Posterior cingulate gyrus (tissue), 11 donors: ENCODE measurements around the gene CAMKMT.
A peak's percentile ranks its signal among the peaks of the same experiment; 100 is the strongest.

ENCODE experiments used
- DNase-seq, 10 donors: peaks; one replicate each; pipeline versions ENCODE4 v3.0.0 to v3.0.0-alpha.2; 2020 to 2021; ENCODE audit warnings: mixed read lengths in 3 of 10
- intact Hi-C: fragments of 100-400 bp; cut with DNase I; formaldehyde crosslinking; loops from one replicate; pipeline ENCODE4 v1.15.1; 2023

Gene CAMKMT

GRCh38 chr2:44441200-44441599, 79.5 kb downstream of the CAMKMT start:
- no peak for DNase-seq
- intact Hi-C loops: no loop called here

GRCh38 chr2:44442019-44442418, 80.3 kb downstream of the CAMKMT start:
- intact Hi-C loops: no loop called here
- DNase-seq: no peak

GRCh38 chr2:44443517-44443916, 81.8 kb downstream of the CAMKMT start:
- DNase-seq: no peak
- intact Hi-C loops: no loop called here

GRCh38 chr2:44444881-44445280, 83.1 kb downstream of the CAMKMT start:
- intact Hi-C loops: no loop called here
- no peak for DNase-seq

GRCh38 chr2:44448860-44449527, 87.2 kb downstream of the CAMKMT start:
- no peak for DNase-seq
- intact Hi-C loops: no loop called here

GRCh38 chr2:44450082-44450481, 88.3 kb downstream of the CAMKMT start:
- DNase-seq: no peak
- intact Hi-C loops: no loop called here

GRCh38 chr2:44450806-44451205, 89.1 kb downstream of the CAMKMT start:
- DNase-seq: no peak
- intact Hi-C loops: no loop called here

GRCh38 chr2:44452069-44452583, 90.4 kb downstream of the CAMKMT start:
- intact Hi-C loops: no loop called here
- no peak for DNase-seq

GRCh38 chr2:44453259-44453658, 91.5 kb downstream of the CAMKMT start:
- intact Hi-C loops: no loop called here
- no peak for DNase-seq

- DNase-seq: no peak
- intact Hi-C loops: no loop called here
Measured at GRCh38 chr2:44455877-44456276, 94.1 kb downstream of the CAMKMT start.

- intact Hi-C loops: no loop called here
- DNase-seq: no peak
Measured at GRCh38 chr2:44456946-44457345, 95.2 kb downstream of the CAMKMT start.

GRCh38 chr2:44459739-44460138, 98.0 kb downstream of the CAMKMT start:
- DNase-seq: no peak

GRCh38 chr2:44462934-44463849, 101.4 kb downstream of the CAMKMT start:
- no peak for DNase-seq
- intact Hi-C loops: no loop called here

More at GRCh38 chr2:44459739-44460138, 98.0 kb downstream of the CAMKMT start:
- intact Hi-C loops: no loop called here

GRCh38 chr2:44464437-44464836, 102.7 kb downstream of the CAMKMT start:
- intact Hi-C loops: no loop called here
- DNase-seq: no peak

GRCh38 chr2:44470151-44470550, 108.4 kb downstream of the CAMKMT start:
- intact Hi-C loops: no loop called here
- no peak for DNase-seq

- intact Hi-C loops: loop anchor here (2.0 to 5.0 kb wide), 2 partner anchors 237 to 391 kb away; no protein-coding TSS in a partner anchor
- no peak for DNase-seq
Measured at GRCh38 chr2:44477657-44478414, 116.1 kb downstream of the CAMKMT start.

- intact Hi-C loops: loop anchor here (1.0 to 5.0 kb wide), 3 partner anchors 235 to 476 kb away; no protein-coding TSS in a partner anchor
- peak in 2 of 10 donors; percentile 4 to 24 for DNase-seq
Measured at GRCh38 chr2:44479127-44479887, 117.6 kb downstream of the CAMKMT start.

- intact Hi-C loops: no loop called here
Measured at GRCh38 chr2:44480068-44480467, 118.3 kb downstream of the CAMKMT start.

GRCh38 chr2:44487052-44487451, 125.3 kb downstream of the CAMKMT start:
- intact Hi-C loops: no loop called here
- no peak for DNase-seq

More at GRCh38 chr2:44480068-44480467, 118.3 kb downstream of the CAMKMT start:
- DNase-seq: no peak

GRCh38 chr2:44490726-44491125, 129.0 kb downstream of the CAMKMT start:
- DNase-seq: no peak
- intact Hi-C loops: no loop called here
